Measurements from ENCODE around the gene DHRS4L2. TPM values are rescaled to one million over a fixed set of nuclear protein-coding genes. Genes with fewer than 3 reads are reported as not detected.

The DHRS4L2 gene
- polyA plus RNA-seq, 6 donors from 2014 or later = 8.6 to 18.3 (median 16.9) TPM

Other genes with a start within 250 kb of the DHRS4L2 start
- 10 to 100 TPM; 13.3 to 27.0 (median 21.8) TPM for gene DHRS4, start 35.2 kb upstream of the DHRS4L2 start, polyA plus RNA-seq (ENCODE audit: low read depth in 6 of 6)
- under 1 TPM in 2 of 6 donors, not detected in 4; 0.10 to 0.11 TPM for gene CARMIL3, start 63.1 kb downstream of the DHRS4L2 start, polyA plus RNA-seq (ENCODE audit: low read depth in 6 of 6)
- 1 to 10 TPM in 1 of 6 donors, not detected in 5; 1.1 TPM for gene CPNE6, start 82.6 kb downstream of the DHRS4L2 start, polyA plus RNA-seq (ENCODE audit: low read depth in 6 of 6)
- gene PCK2, start 105.4 kb downstream of the DHRS4L2 start, polyA plus RNA-seq (ENCODE audit: low read depth in 6 of 6) = 10 to 100 TPM; 26.5 to 48.0 (median 36.8) TPM
- gene DCAF11, start 125.8 kb downstream of the DHRS4L2 start, polyA plus RNA-seq (ENCODE audit: low read depth in 6 of 6) = 100 to 1,000 TPM in 1 of 6 donors, 10 to 100 TPM in 5; 65.8 to 106 (median 78.5) TPM
- gene NRL, start 126.0 kb downstream of the DHRS4L2 start, polyA plus RNA-seq (ENCODE audit: low read depth in 6 of 6) = 1 to 10 TPM; 2.3 to 8.9 (median 6.4) TPM
- gene FITM1, start 141.7 kb downstream of the DHRS4L2 start, polyA plus RNA-seq (ENCODE audit: low read depth in 6 of 6) = 1 to 10 TPM in 1 of 6 donors, under 1 TPM in 4, not detected in 1; 0.29 to 1.4 (median 0.53) TPM
- gene PSME1, start 147.3 kb downstream of the DHRS4L2 start, polyA plus RNA-seq (ENCODE audit: low read depth in 6 of 6) = 100 to 1,000 TPM; 704 to 932 (median 769) TPM
- 10 to 100 TPM in 2 of 6 donors, 1 to 10 TPM in 4; 5.9 to 15.3 (median 9.2) TPM for gene EMC9, start 152.7 kb downstream of the DHRS4L2 start, polyA plus RNA-seq (ENCODE audit: low read depth in 6 of 6)
- 100 to 1,000 TPM; 257 to 514 (median 294) TPM for gene PSME2, start 157.7 kb downstream of the DHRS4L2 start, polyA plus RNA-seq (ENCODE audit: low read depth in 6 of 6)
- gene RNF31, start 158.6 kb downstream of the DHRS4L2 start, polyA plus RNA-seq (ENCODE audit: low read depth in 6 of 6) = 10 to 100 TPM; 21.0 to 47.2 (median 32.1) TPM
- 100 to 1,000 TPM in 3 of 6 donors, 10 to 100 TPM in 3; 86.7 to 140 (median 97.2) TPM for gene IRF9, start 172.3 kb downstream of the DHRS4L2 start, polyA plus RNA-seq (ENCODE audit: low read depth in 6 of 6)
- 1 to 10 TPM; 3.6 to 9.6 (median 6.9) TPM for gene REC8, start 183.2 kb downstream of the DHRS4L2 start, polyA plus RNA-seq (ENCODE audit: low read depth in 6 of 6)
- 10 to 100 TPM in 5 of 6 donors, 1 to 10 TPM in 1; 5.4 to 19.0 (median 12.6) TPM for gene IPO4, start 199.9 kb downstream of the DHRS4L2 start, polyA plus RNA-seq (ENCODE audit: low read depth in 6 of 6)
- 10 to 100 TPM; 34.5 to 43.9 (median 37.0) TPM for gene TM9SF1, start 206.5 kb downstream of the DHRS4L2 start, polyA plus RNA-seq (ENCODE audit: low read depth in 6 of 6)
- 1 to 10 TPM in 3 of 6 donors, under 1 TPM in 2, not detected in 1; 0.36 to 1.7 (median 1.4) TPM for gene TSSK4, start 216.8 kb downstream of the DHRS4L2 start, polyA plus RNA-seq (ENCODE audit: low read depth in 6 of 6)
- gene CHMP4A, start 224.6 kb downstream of the DHRS4L2 start, polyA plus RNA-seq (ENCODE audit: low read depth in 6 of 6) = 100 to 1,000 TPM; 139 to 167 (median 157) TPM
- gene MDP1, start 227.1 kb downstream of the DHRS4L2 start, polyA plus RNA-seq (ENCODE audit: low read depth in 6 of 6) = 10 to 100 TPM; 32.7 to 48.2 (median 37.3) TPM
- gene NEDD8, start 243.4 kb downstream of the DHRS4L2 start, polyA plus RNA-seq (ENCODE audit: low read depth in 6 of 6) = 100 to 1,000 TPM; 306 to 385 (median 326) TPM
- gene GMPR2, start 244.0 kb downstream of the DHRS4L2 start, polyA plus RNA-seq (ENCODE audit: low read depth in 6 of 6) = 100 to 1,000 TPM in 3 of 6 donors, 10 to 100 TPM in 3; 90.3 to 120 (median 99.2) TPM